IMR-90 (cell line): ENCODE results near the gene SSC4D.
"Not testable (repeated sequence)": the region's sequence is repeated elsewhere in the genome, so short reads cannot be mapped to it uniquely, and the experiment has no call there.

Source experiments
- BHLHE40 ChIP-seq: fragments of 150-350 bp; IDR thresholded peaks from 2 replicates; pipeline ENCODE4 v1.6.1; 2016; ENCODE audit warnings: mild to moderate bottlenecking, low read depth, low read length
- CEBPB ChIP-seq: IDR thresholded peaks from 2 replicates; pipeline ENCODE4 v1.6.1; 2012; ENCODE audit warnings: low read depth, low read length, improper control_type of control experiment
- CHD1 ChIP-seq: IDR thresholded peaks from 2 replicates; pipeline ENCODE4 v1.6.1; 2012; ENCODE audit warnings: low read depth, low read length, improper control_type of control experiment
- MAFK ChIP-seq: IDR thresholded peaks from 2 replicates; pipeline ENCODE4 v1.6.1; 2012; ENCODE audit warnings: low read depth, low read length, improper control_type of control experiment
- MAZ ChIP-seq: IDR thresholded peaks from 2 replicates; pipeline ENCODE4 v1.6.1; 2012; ENCODE audit warnings: low read depth, mild to moderate bottlenecking, low read length, improper control_type of control experiment, moderate library complexity, borderline replicate concordance
- NFE2L2 ChIP-seq: fragments of 150-350 bp; IDR thresholded peaks from 2 replicates; pipeline ENCODE4 v1.6.1; 2016; ENCODE audit warnings: low read depth, mild to moderate bottlenecking, low read length
- POLR2A ChIP-seq: IDR thresholded peaks from 2 replicates; pipeline ENCODE4 v1.6.1; 2012; ENCODE audit warnings: mild to moderate bottlenecking, low read depth, low read length
- RAD21 ChIP-seq: IDR thresholded peaks from 2 replicates; pipeline ENCODE4 v1.6.1; 2012; ENCODE audit warnings: low read length, improper control_type of control experiment
- RCOR1 ChIP-seq: IDR thresholded peaks from 2 replicates; pipeline ENCODE4 v1.6.1; 2012; ENCODE audit warnings: mild to moderate bottlenecking, low read length, improper control_type of control experiment; ENCODE audit not compliant: insufficient replicate concordance
- RFX5 ChIP-seq: IDR thresholded peaks from 2 replicates; pipeline ENCODE4 v1.8.0; 2012; ENCODE audit warnings: low read depth, mild to moderate bottlenecking, low read length, moderate library complexity
- SMC3 ChIP-seq: fragments of 150-350 bp; IDR thresholded peaks from 2 replicates; pipeline ENCODE4 v1.6.1; 2016; ENCODE audit warnings: low read depth, mild to moderate bottlenecking, antibody characterized with exemption, low read length, moderate library complexity
- TF ChIP-seq, protein P1 (sequence below): conservative IDR thresholded peaks from 2 replicates; pipeline ENCODE4 v1.5.1; 2012; ENCODE audit warnings: mild to moderate bottlenecking, low read depth, low read length, improper control_type of control experiment
- TF ChIP-seq, protein P2 (sequence below): fragments of 150-350 bp; IDR thresholded peaks from 2 replicates; pipeline ENCODE4 v1.6.1; 2017; ENCODE audit warnings: mild to moderate bottlenecking, antibody characterized with exemption, low read length, low read depth
- TF ChIP-seq, protein P3 (sequence below): fragments of 150-350 bp; IDR thresholded peaks from 2 replicates; pipeline ENCODE4 v1.6.1; 2016; ENCODE audit warnings: low read depth, mild to moderate bottlenecking, low read length, moderate library complexity, borderline replicate concordance

DNA sequence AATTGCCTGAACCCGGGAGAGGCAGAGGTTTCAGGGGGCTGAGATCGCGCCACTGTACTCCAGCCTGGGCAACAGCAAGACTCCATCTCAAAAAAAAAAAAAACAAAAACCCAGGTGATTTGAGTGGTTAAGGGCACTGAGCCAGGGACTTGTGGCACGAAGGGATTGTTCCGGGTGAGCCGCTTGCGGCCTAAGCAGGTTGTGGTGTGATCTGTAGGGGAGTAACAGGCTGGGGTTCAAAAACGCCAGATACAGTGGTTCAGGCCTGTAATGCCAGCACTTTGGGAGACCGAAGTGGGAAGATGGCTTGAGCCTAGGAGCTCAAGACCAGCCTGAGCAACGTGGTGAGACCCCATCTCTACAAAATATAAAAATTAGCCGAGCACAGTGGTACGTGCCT lies 34.3 kb upstream of the SSC4D start:
- TF ChIP-seq, protein P1, sequence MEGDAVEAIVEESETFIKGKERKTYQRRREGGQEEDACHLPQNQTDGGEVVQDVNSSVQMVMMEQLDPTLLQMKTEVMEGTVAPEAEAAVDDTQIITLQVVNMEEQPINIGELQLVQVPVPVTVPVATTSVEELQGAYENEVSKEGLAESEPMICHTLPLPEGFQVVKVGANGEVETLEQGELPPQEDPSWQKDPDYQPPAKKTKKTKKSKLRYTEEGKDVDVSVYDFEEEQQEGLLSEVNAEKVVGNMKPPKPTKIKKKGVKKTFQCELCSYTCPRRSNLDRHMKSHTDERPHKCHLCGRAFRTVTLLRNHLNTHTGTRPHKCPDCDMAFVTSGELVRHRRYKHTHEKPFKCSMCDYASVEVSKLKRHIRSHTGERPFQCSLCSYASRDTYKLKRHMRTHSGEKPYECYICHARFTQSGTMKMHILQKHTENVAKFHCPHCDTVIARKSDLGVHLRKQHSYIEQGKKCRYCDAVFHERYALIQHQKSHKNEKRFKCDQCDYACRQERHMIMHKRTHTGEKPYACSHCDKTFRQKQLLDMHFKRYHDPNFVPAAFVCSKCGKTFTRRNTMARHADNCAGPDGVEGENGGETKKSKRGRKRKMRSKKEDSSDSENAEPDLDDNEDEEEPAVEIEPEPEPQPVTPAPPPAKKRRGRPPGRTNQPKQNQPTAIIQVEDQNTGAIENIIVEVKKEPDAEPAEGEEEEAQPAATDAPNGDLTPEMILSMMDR = not testable (repeated sequence)
- TF ChIP-seq POLR2A, RAD21, NFE2L2, MAFK, CHD1, SMC3, RCOR1, CEBPB, BHLHE40, MAZ, RFX5: not testable (repeated sequence)
- TF ChIP-seq, protein P2, sequence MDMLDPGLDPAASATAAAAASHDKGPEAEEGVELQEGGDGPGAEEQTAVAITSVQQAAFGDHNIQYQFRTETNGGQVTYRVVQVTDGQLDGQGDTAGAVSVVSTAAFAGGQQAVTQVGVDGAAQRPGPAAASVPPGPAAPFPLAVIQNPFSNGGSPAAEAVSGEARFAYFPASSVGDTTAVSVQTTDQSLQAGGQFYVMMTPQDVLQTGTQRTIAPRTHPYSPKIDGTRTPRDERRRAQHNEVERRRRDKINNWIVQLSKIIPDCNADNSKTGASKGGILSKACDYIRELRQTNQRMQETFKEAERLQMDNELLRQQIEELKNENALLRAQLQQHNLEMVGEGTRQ = not testable (repeated sequence)
- TF ChIP-seq, protein P3, sequence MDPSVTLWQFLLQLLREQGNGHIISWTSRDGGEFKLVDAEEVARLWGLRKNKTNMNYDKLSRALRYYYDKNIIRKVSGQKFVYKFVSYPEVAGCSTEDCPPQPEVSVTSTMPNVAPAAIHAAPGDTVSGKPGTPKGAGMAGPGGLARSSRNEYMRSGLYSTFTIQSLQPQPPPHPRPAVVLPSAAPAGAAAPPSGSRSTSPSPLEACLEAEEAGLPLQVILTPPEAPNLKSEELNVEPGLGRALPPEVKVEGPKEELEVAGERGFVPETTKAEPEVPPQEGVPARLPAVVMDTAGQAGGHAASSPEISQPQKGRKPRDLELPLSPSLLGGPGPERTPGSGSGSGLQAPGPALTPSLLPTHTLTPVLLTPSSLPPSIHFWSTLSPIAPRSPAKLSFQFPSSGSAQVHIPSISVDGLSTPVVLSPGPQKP = not testable (repeated sequence)
